Suprapubic skin (tissue), 4 donors: ENCODE data around the gene BATF. TPM values are rescaled to one million over a fixed set of nuclear protein-coding genes. Genes with fewer than 3 reads are reported as not detected.

Experiments used
- DNase-seq, 2 donors: peaks; one replicate each; pipeline ENCODE4 v3.0.0-alpha.2; 2019; ENCODE audit warnings: low spot score in 2 of 2
- H3K27ac ChIP-seq: fragments of 200-600 bp; sonication (generic); one replicate; pipeline ENCODE4 v1.5.1; 2019
- H3K27me3 ChIP-seq: fragments of 200-600 bp; sonication (generic); one replicate; pipeline ENCODE4 v1.5.1; 2019
- H3K36me3 ChIP-seq: fragments of 200-600 bp; sonication (generic); one replicate; pipeline ENCODE4 v1.5.1; 2019
- H3K4me1 ChIP-seq: fragments of 200-600 bp; sonication (generic); one replicate; pipeline ENCODE4 v1.5.1; 2019
- H3K4me3 ChIP-seq: fragments of 200-600 bp; sonication (generic); one replicate; pipeline ENCODE4 v1.5.1; 2019; ENCODE audit warnings: mild to moderate bottlenecking
- H3K9me3 ChIP-seq: fragments of 200-600 bp; sonication (generic); one replicate; pipeline ENCODE4 v1.5.1; 2019
- CTCF ChIP-seq, 2 donors: fragments of 200-600 bp in 1 of 2; fragments of 450-650 bp in 1 of 2; sonication (generic) in 1 of 2; IDR thresholded peaks; one replicate each; pipeline ENCODE4 v1.5.1; 2016 to 2019; ENCODE audit warnings: antibody characterized with exemption in 2 of 2, mild to moderate bottlenecking in 1 of 2, moderate library complexity in 1 of 2
- EP300 ChIP-seq: sonication (generic); formaldehyde crosslinking; IDR thresholded peaks from one replicate; pipeline ENCODE4 v1.6.1; 2017; ENCODE audit warnings: antibody characterized with exemption
- POLR2A ChIP-seq, 2 donors: fragments of 450-650 bp; IDR thresholded peaks; one replicate each; pipeline ENCODE4 v1.6.1; 2017; ENCODE audit warnings: antibody characterized with exemption in 2 of 2, mild to moderate bottlenecking in 2 of 2, moderate library complexity in 2 of 2
- POLR2AphosphoS5 ChIP-seq, 3 donors: sonication (generic); formaldehyde crosslinking; IDR thresholded peaks; one replicate each; pipeline ENCODE4 v1.6.1; 2017; ENCODE audit warnings: antibody characterized with exemption in 3 of 3
- WGBS: methylation state at CpG from one replicate; pipeline ENCODE4 v1.1.5; 2018; 5-methylcytosine and 5-hydroxymethylcytosine counted together
- total RNA-seq, 4 donors: library from RNA; depleted of rRNA; stranded (reverse); fragments of >200 nt; gene quantifications; one replicate each; pipeline ENCODE4 v1.1.0, GENCODE V29; 2016

BATF gene
- total RNA-seq, 4 donors from 2014 or later, result 1.1 to 4.2 (median 1.1) TPM; not detected in 1

GRCh38 chr14:75525969-75526368 is 3.7 kb downstream of the BATF start:
- 90% methylated on average over 1 of the region's 1 CpG for WGBS
- H3K36me3 ChIP-seq, result no peaks in the 10 kb centered on the region
- H3K27ac ChIP-seq, result no peak overlapping the region
- peaks cover 3% of the 10 kb centered on the region for H3K4me1 ChIP-seq
- H3K4me3 ChIP-seq, result no peak overlapping the region
- H3K27me3 ChIP-seq, result peaks cover 9% of the 10 kb centered on the region
- DNase-seq, result no peak
- TF ChIP-seq POLR2A (IDR thresholded peaks at IDR 0.05), result no peak
- no peaks in the 10 kb centered on the region for H3K9me3 ChIP-seq

- Histone ChIP-seq H3K9me3 (no peaks in the 10 kb centered on the region), H3K4me1 (no peaks in the 10 kb centered on the region), H3K27ac (no peak overlapping the region), H3K27me3 (peaks cover 6% of the 10 kb centered on the region), H3K36me3 (no peaks in the 10 kb centered on the region), H3K4me3 (no peak overlapping the region)
- DNase-seq, result no peak
- TF ChIP-seq POLR2A (IDR thresholded peaks at IDR 0.05) (no peak), CTCF (IDR thresholded peaks at IDR 0.05) (no peak), POLR2AphosphoS5 (IDR thresholded peaks at IDR 0.05) (no peak)
- WGBS, result 68% methylated on average over 8 of the region's 8 CpGs
These were observed 5.3 kb downstream of the BATF start for GRCh38 chr14:75527449-75528163.

GRCh38 chr14:75531256-75531655 is 9.0 kb downstream of the BATF start:
- DNase-seq, result no peak
- WGBS, result 44% methylated on average over 3 of the region's 3 CpGs
- H3K27ac ChIP-seq, result no peak overlapping the region
- H3K4me1 ChIP-seq, result peaks cover 15% of the 10 kb centered on the region
- TF ChIP-seq EP300 (no peak), POLR2A (IDR thresholded peaks at IDR 0.05) (no peak), CTCF (IDR thresholded peaks at IDR 0.05) (no peak), POLR2AphosphoS5 (IDR thresholded peaks at IDR 0.05) (no peak)
- H3K4me3 ChIP-seq, result no peak overlapping the region
- no peaks in the 10 kb centered on the region for H3K36me3 ChIP-seq
- H3K9me3 ChIP-seq, result no peaks in the 10 kb centered on the region
- no peaks in the 10 kb centered on the region for H3K27me3 ChIP-seq

- peaks cover 15% of the 10 kb centered on the region for H3K4me1 ChIP-seq
- H3K4me3 ChIP-seq, result no peak overlapping the region
- DNase-seq, result no peak
- no peaks in the 10 kb centered on the region for H3K9me3 ChIP-seq
- TF ChIP-seq CTCF (IDR thresholded peaks at IDR 0.05) (no peak), POLR2A (IDR thresholded peaks at IDR 0.05) (no peak), EP300 (no peak), POLR2AphosphoS5 (IDR thresholded peaks at IDR 0.05) (no peak)
- H3K27me3 ChIP-seq, result no peaks in the 10 kb centered on the region
- H3K27ac ChIP-seq, result no peak overlapping the region
- 60% methylated on average over 5 of the region's 5 CpGs for WGBS
- H3K36me3 ChIP-seq, result no peaks in the 10 kb centered on the region
These were observed 9.5 kb downstream of the BATF start for GRCh38 chr14:75531660-75532317.

DNA sequence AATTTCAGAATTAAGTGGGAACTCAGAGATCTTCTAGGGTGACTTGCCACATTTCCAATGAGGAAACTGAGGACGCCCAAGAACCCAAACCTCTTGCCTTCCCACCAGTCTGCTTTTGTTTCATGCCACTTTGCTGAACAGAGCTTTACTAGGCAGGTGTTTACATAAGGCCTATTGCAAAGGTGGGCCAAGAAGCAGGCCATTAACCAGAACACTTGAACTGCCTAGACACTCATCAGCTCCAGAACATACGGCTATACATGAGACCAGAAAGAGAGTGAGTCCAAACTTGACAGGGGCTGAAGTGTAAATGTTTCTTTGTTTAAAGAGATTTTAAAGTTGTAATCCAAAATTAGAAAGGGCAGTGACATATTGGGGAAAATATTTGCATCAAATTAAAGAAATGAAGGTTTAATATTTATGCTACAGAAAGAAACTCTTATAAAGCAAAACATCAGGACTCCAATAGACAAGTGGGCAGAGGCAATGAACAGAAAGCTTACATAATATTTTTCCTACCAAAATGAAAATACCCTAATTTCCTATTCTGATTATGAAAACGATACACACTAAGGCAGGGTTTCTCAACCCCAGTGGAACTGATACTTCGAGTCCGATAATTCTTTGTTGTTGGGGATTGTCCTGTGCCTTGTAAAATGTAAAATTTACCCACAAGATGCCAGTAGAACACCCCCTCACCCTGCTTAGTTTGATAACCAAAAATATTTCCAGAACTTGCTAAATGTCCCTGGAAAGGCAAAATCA is 11.7 kb downstream of the BATF start:
- no peak for TF ChIP-seq POLR2A (IDR thresholded peaks at IDR 0.05)
- no peak for TF ChIP-seq POLR2AphosphoS5 (IDR thresholded peaks at IDR 0.05)
- TF ChIP-seq EP300, result no peak
- TF ChIP-seq CTCF (IDR thresholded peaks at IDR 0.05), result no peak
- H3K4me1 ChIP-seq, result peaks cover 15% of the 10 kb centered on the region
- no peak overlapping the region for H3K4me3 ChIP-seq
- H3K27ac ChIP-seq, result peak overlapping the region; percentile 87
- H3K36me3 ChIP-seq, result no peaks in the 10 kb centered on the region
- no peaks in the 10 kb centered on the region for H3K27me3 ChIP-seq
- DNase-seq, result no peak
- 80% methylated on average over 5 of the region's 5 CpGs for WGBS
- no peaks in the 10 kb centered on the region for H3K9me3 ChIP-seq
